A673 (cell line): Measurements from ENCODE around the gene SPINK4.

Experiments
- CTCF ChIP-seq: fragments of 300-800, 200-600 bp; sonication (generic); conservative IDR thresholded peaks from 2 replicates; pipeline ENCODE4 v1.5.1; 2017; ENCODE audit warnings: low read depth, mild to moderate bottlenecking, antibody characterized with exemption, low read length, moderate library complexity, mixed read lengths
- EZH2 ChIP-seq: fragments of 200-600 bp; sonication (generic); IDR thresholded peaks from 2 replicates; pipeline ENCODE4 v1.6.1; 2017; ENCODE audit warnings: borderline replicate concordance, low read depth, mild to moderate bottlenecking, mixed read lengths, antibody characterized with exemption, low read length; ENCODE audit not compliant: poor library complexity, severe bottlenecking

GRCh38 chr9:33196736-33197135 lies 43.2 kb upstream of the SPINK4 start:
- TF ChIP-seq CTCF (no peak), EZH2 (no peak)
